ENCODE results near the gene HLA-DOA.

DNA sequence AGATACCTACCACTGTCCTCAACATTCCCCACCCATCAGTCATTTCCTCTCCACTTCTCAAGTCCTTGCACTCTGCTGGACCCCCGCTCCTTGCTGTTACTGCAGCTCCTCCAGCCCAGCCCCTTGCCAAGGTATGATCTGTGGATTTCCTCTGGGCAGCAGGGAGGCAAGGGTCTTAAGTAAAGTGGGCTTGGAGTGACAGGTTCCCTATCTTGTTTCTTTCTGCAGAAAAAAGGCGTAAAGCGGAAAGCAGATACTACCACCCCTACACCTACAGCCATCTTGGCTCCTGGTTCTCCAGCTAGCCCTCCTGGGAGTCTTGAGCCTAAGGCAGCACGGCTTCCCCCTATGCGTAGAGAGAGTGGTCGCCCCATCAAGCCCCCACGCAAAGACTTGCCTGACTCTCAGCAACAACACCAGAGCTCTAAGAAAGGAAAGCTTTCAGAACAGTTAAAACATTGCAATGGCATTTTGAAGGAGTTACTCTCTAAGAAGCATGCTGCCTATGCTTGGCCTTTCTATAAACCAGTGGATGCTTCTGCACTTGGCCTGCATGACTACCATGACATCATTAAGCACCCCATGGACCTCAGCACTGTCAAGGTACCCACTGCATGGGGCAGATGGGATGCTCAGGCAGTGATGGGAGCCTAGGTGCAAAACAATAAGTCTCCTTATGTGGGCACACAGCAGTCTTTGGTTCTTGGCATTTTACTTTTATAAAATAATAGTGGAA, 32.9 kb downstream of the HLA-DOA start:
- no peak for TF ChIP-seq BACH1 (IDR thresholded peaks at IDR 0.05; ENCODE audit: low read length)
- no peak for TF ChIP-seq TBP (IDR thresholded peaks at IDR 0.05; ENCODE audit: low read depth, low read length)

Data from H1 (cell line).